GM10266 (cell line): Measurements from ENCODE around the gene MAP3K10.
A peak's percentile ranks its signal among the peaks of the same experiment; 100 is the strongest.
"Not testable (repeated sequence)": the region's sequence is repeated elsewhere in the genome, so short reads cannot be mapped to it uniquely, and the experiment has no call there.

ENCODE experiments used
- DNase-seq: peaks from one replicate; pipeline ENCODE4 v3.0.0; 2012; ENCODE audit errors: extremely low spot score
- CTCF ChIP-seq: IDR thresholded peaks from 2 replicates; pipeline ENCODE4 v1.5.1; 2012; ENCODE audit warnings: mild to moderate bottlenecking, low read depth; ENCODE audit not compliant: control insufficient read depth, insufficient read depth; ENCODE audit errors: missing control alignments

The MAP3K10 gene

DNA sequence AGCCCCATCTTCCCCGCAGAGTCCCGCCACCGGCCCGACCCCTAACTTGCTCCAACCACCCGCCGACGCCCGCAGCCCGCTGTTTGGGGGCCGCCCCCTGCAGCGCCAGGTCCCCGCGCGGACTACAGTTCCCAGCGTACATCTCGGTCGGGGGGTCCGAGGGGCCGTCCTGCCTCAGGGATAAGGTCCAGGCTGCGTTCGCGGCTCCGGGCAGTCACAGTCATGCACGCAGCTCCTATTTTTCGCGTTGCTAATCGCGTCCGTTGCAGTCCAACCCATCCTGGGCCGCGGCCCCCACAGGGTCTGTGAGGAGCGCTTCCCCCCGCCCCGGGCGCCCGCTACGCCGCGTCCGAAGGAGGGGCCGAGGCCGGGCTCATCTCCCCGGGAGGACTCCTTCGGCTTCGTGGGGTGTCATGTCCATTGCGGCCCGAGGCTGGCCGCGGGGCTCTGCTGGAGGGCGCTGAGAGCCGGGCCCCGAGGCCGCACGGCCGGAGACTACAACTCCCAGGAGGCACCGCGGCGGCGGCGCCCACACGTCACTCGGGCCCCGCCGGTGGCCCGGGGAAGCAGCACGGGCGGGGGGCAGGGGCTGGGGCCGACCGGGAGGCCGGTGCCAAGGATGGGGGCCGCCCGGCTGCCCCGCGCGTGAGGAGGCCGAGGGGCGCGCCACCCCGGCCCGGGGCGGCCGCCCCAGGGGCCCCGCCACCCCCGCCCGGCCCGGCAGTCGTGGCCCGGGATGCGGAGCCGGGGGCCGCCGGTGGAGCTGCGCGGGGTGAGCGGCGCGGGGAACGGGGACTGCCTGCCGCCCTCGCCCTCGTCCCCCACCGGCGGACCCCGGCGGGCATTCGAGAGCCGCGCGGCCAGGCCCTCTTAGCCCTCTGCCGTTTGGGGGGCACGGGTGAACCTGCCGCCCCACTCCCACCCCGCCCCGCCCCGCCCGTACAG lies at the start of gene MAP3K10:
TSS of gene MAP3K10 (plus strand) at position 536 of the 945 bp plus-strand sequence. CDS start 606 bp downstream, outside the sequence.
- TF ChIP-seq CTCF = no peak
- peak; percentile 94 for DNase-seq

DNA sequence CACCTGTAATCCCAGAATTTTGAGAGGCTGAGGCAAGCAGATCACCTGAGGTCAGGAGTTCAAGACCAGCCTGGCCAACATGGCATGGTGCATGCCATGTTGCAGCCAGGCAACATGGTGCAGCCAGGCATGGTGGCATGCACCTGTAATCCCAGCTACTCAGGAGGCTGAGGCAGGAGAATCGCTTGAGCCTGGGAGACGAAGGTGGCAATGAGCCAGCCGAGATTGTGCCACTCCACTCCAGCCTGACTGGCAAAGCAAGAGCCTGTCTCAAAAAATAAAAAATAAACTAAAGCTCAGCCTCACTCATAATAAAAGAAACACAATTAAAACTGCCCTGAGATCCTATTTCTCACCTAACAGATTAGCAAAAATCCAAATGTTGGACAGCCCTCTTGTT lies 49.7 kb upstream of the MAP3K10 start:
- TF ChIP-seq CTCF = no peak

DNA sequence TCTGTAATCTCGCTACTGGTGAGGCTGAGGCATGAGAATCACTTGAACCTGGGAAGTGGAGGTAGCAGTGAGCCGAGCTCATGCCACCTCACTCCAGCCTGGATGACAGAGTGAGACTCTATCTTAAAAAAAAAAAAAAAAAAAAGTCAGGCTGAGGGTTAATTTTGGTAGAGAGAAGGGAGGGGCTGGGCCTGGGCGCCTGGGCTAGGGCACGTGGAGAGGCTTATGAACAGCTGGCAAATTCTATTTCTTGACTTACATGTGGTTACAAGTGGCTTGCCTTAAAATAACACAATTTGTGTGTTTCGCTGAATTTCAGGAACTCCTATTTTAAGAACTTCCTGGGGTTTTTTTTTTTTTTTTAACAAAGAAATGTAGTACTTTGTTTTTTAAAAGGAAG lies 47.6 kb upstream of the MAP3K10 start:
- no peak for TF ChIP-seq CTCF
- DNase-seq = peak; percentile 40

More for the DNA sequence above, 49.7 kb upstream of the MAP3K10 start:
- DNase-seq = no peak

GRCh38 chr19:40144151-40144550 lies 47.1 kb upstream of the MAP3K10 start:
- no peak for DNase-seq
- TF ChIP-seq CTCF = no peak

DNA sequence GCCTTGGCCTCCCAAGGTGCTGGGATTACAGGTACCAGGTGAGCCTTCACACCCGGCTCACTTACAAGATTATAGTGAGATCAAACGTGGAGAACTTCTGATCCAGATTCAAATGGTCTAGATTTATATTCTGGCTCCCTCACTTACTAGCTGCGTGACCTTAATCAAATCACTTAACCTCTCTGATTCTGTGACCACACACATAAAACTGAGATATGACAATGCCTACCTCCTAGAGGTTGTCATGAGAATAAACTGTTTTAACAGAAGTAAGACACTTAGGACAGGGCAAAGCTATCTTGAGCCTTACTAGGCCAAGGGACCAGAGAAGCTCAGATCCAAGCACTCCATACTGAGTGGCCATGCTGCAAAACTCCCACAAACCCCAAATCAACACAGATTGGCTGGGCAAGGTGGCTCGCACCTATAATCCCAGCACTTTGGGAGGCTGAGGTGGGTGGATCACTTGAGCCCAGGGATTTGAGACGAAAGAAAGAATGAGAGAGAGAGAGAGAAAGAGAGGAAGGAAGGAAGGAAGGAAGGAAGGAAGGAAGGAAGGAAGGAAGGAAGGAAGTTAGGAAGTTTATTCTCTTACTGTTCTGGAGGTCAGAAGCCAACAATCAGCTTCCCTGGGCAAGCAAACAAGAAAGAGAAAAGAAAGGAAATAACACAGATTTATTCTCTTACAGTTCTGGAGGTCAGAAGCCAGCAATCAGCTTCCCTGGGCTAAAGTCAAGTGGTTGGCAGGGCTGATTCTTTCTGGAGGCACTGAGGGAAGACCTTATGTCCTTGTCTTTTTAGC lies 46.1 kb upstream of the MAP3K10 start:
- DNase-seq = no peak
- TF ChIP-seq CTCF = no peak

- DNase-seq = not testable (repeated sequence)
Measured at GRCh38 chr19:40145749-40146029, 45.5 kb upstream of the MAP3K10 start.

DNA sequence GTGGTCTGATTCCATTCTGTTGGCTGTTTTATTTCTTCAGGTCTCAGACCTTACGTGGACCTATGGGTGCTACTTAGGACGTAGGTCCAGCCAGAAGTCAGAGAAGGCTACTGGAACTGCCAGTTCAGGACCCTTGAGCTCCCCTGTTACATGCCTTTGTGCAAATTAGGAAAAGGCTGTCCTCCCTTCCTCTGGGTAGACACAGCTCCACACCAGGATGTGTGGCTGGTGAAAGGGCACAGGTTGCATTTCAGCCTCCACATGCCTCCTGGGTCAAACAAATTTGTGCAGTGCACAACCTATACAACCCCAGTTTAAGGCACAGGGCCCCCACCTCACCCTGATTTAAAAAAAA lies 43.9 kb upstream of the MAP3K10 start:
- no peak for TF ChIP-seq CTCF
- no peak for DNase-seq
